CD14-positive monocyte (primary cell): ENCODE data around the gene JPH2. TPM values are rescaled to one million over a fixed set of nuclear protein-coding genes. Genes with fewer than 3 reads are reported as not detected.
A peak's percentile ranks its signal among the peaks of the same experiment; 100 is the strongest.

Experiments used
- DNase-seq, 3 donors: peaks; one replicate each; pipeline ENCODE4 v3.0.0-alpha.2; 2011 to 2022
- H2AFZ ChIP-seq: 2 replicates; pipeline ENCODE4 v1.6.0; 2012; ENCODE audit warnings: mild to moderate bottlenecking, low read depth, low read length, inconsistent platforms; ENCODE audit not compliant: insufficient read depth, poor library complexity, severe bottlenecking
- H3K27ac ChIP-seq, 2 donors: 1 replicate in 1 of 2; 2 replicates in 1 of 2; pipeline ENCODE4 v1.5.1; 2012 to 2013; ENCODE audit warnings: low read length in 2 of 2, control low read depth in 1 of 2, inconsistent platforms in 1 of 2, low read depth in 1 of 2, mild to moderate bottlenecking in 1 of 2
- H3K27me3 ChIP-seq, 2 donors: one replicate each; pipeline versions ENCODE4 v1.6.0 to v1.6.1; 2011 to 2013; ENCODE audit warnings: low read length in 2 of 2; ENCODE audit not compliant: control insufficient read depth in 2 of 2, insufficient read depth in 2 of 2
- H3K36me3 ChIP-seq, 2 donors: replicated peaks in 1 of 2; 1 replicate in 1 of 2; 2 replicates in 1 of 2; pipeline versions ENCODE4 v1.5.1 to v1.6.1; 2012 to 2013; ENCODE audit warnings: low read length in 2 of 2, control low read depth in 1 of 2, inconsistent platforms in 1 of 2, mild to moderate bottlenecking in 1 of 2; ENCODE audit not compliant: insufficient read depth in 2 of 2, control insufficient read depth in 1 of 2
- H3K4me1 ChIP-seq, 2 donors: 1 replicate in 1 of 2; 2 replicates in 1 of 2; pipeline versions ENCODE4 v1.5.1 to v1.6.1; 2012 to 2013; ENCODE audit warnings: low read length in 2 of 2, control low read depth in 1 of 2, inconsistent platforms in 1 of 2, mild to moderate bottlenecking in 1 of 2, moderate library complexity in 1 of 2; ENCODE audit not compliant: insufficient read depth in 2 of 2, control insufficient read depth in 1 of 2
- H3K4me2 ChIP-seq: replicated peaks from 2 replicates; pipeline ENCODE3; 2012; ENCODE audit warnings: low read length, moderate library complexity, mild to moderate bottlenecking; ENCODE audit not compliant: poor library complexity, severe bottlenecking; ENCODE audit errors: extremely low read depth
- H3K4me3 ChIP-seq, 3 experiments: fragments of 200-600 bp in 1 of 3; sonication (generic) in 1 of 3; replicated peaks in 1 of 3; 1 replicate in 2 of 3; 2 replicates in 1 of 3; pipeline ENCODE4 v1.5.1; 2011 to 2013; ENCODE audit warnings: low read length in 3 of 3, mild to moderate bottlenecking in 3 of 3, control low read depth in 2 of 3, low read depth in 2 of 3, inconsistent platforms in 1 of 3, moderate library complexity in 1 of 3
- H3K79me2 ChIP-seq: 2 replicates; pipeline ENCODE4 v1.6.0; 2012; ENCODE audit warnings: mild to moderate bottlenecking, control low read depth, inconsistent platforms, low read length, moderate library complexity; ENCODE audit not compliant: insufficient read depth
- H3K9ac ChIP-seq: 2 replicates; pipeline ENCODE4 v1.6.0; 2017; ENCODE audit warnings: low read length, mild to moderate bottlenecking; ENCODE audit not compliant: insufficient read depth, poor library complexity, severe bottlenecking
- H3K9me3 ChIP-seq, 2 donors: replicated peaks in 1 of 2; 1 replicate in 1 of 2; 2 replicates in 1 of 2; pipeline versions ENCODE4 v1.5.1 to v1.6.1; 2012 to 2013; ENCODE audit warnings: low read length in 2 of 2, control low read depth in 1 of 2; ENCODE audit not compliant: control insufficient read depth in 1 of 2, insufficient read depth in 1 of 2
- H4K20me1 ChIP-seq: 2 replicates; pipeline ENCODE4 v1.6.0; 2012; ENCODE audit warnings: mild to moderate bottlenecking, low read length, control low read depth, moderate library complexity; ENCODE audit not compliant: insufficient read depth
- H3K27ac Mint-ChIP-seq, 7 donors: one replicate each; pipeline ENCODE4 v1.8.0; 2020; ENCODE audit warnings: mild to moderate bottlenecking in 7 of 7, mixed read lengths in 7 of 7, moderate library complexity in 6 of 7, inconsistent platforms in 2 of 7
- H3K27me3 Mint-ChIP-seq, 3 donors: one replicate each; pipeline ENCODE4 v1.8.0; 2021 to 2022; ENCODE audit warnings: low read depth in 3 of 3, mild to moderate bottlenecking in 3 of 3, mixed read lengths in 3 of 3, moderate library complexity in 3 of 3, inconsistent platforms in 1 of 3
- H3K36me3 Mint-ChIP-seq, 2 donors: one replicate each; pipeline ENCODE4 v1.8.0; 2020; ENCODE audit warnings: mixed read lengths in 2 of 2, inconsistent platforms in 1 of 2, mild to moderate bottlenecking in 1 of 2
- H3K4me1 Mint-ChIP-seq: one replicate; pipeline ENCODE4 v1.8.0; 2020; ENCODE audit warnings: mild to moderate bottlenecking, mixed read lengths
- H3K4me3 Mint-ChIP-seq, 2 donors: one replicate each; pipeline ENCODE4 v1.8.0; 2020; ENCODE audit warnings: mild to moderate bottlenecking in 2 of 2, mixed read lengths in 2 of 2, moderate library complexity in 1 of 2
- H3K9me3 Mint-ChIP-seq, 7 donors: one replicate each; pipeline ENCODE4 v1.8.0; 2020 to 2022; ENCODE audit warnings: mixed read lengths in 7 of 7, mild to moderate bottlenecking in 6 of 7, moderate library complexity in 6 of 7, inconsistent platforms in 2 of 7
- CTCF ChIP-seq: fragments of 200-600 bp; IDR thresholded peaks from one replicate; pipeline ENCODE4 v1.8.0; 2022; ENCODE audit warnings: antibody characterized with exemption, mild to moderate bottlenecking
- WGBS: methylation state at CpG from one replicate; pipeline ENCODE4 v1.1.5; 2013; ENCODE audit warnings: missing lambda C conversion rate; ENCODE audit not compliant: insufficient coverage; 5-methylcytosine and 5-hydroxymethylcytosine counted together
- intact Hi-C, 2 donors: fragments of 100-400 bp; cut with micrococcal nuclease; formaldehyde crosslinking; loops; one replicate each; pipeline versions ENCODE4 v1.15.0 to v1.15.1; 2023
- polyA plus RNA-seq, 3 donors: library from polyadenylated mRNA; depleted of rRNA in 1 of 3; unstranded in 2 of 3; stranded (reverse) in 1 of 3; fragments of 300-500 nt in 2 of 3; fragments of >200 nt in 1 of 3; fragmentation: Illumina TruSeq in 2 of 3; gene quantifications; 1 replicate in 2 of 3; 2 replicates in 1 of 3; pipeline ENCODE4 v1.2.3, GENCODE V29; 2012 to 2021

JPH2 gene
- polyA plus RNA-seq, 3 donors, result not detected

GRCh38 chr20:44089987-44090674 lies 96.9 kb downstream of the JPH2 start:
- peak; percentile 54 to 84 (median 75) for DNase-seq
- Histone ChIP-seq H3K4me2 (peak overlapping the region; percentile 53), H3K9me3 (no peaks in the 10 kb centered on the region), H3K9ac (no peak overlapping the region), H3K36me3 (no peaks in the 10 kb centered on the region), H3K27me3 (no peaks in the 10 kb centered on the region), H3K4me3 (peak overlapping the region in 1 of 3 experiments; percentile 38), H4K20me1 (no peaks in the 10 kb centered on the region), H3K4me1 (peaks cover 6 to 7% of the 10 kb centered on the region in 2 donors), H3K27ac (no peak overlapping the region), H2AFZ (peak overlapping the region; percentile 26), H3K79me2 (no peaks in the 10 kb centered on the region)
- Mint-ChIP-seq H3K36me3 (no peaks in the 10 kb centered on the region), H3K27me3 (peaks cover 9 to 16% (median 16%) of the 10 kb centered on the region in 3 donors), H3K27ac (peak overlapping the region in 3 of 7 donors; percentile 7 to 71 (median 53)), H3K4me1 (peaks cover 9% of the 10 kb centered on the region), H3K4me3 (no peak overlapping the region), H3K9me3 (peaks cover 0 to 3% (median 0%) of the 10 kb centered on the region in 7 donors)
- 40% methylated on average over 4 of the region's 7 CpGs for WGBS
- intact Hi-C loops, result loop anchor here in 1 of 2 donors (10.0 kb wide), 1 partner anchor 555 kb away; no protein-coding TSS in a partner anchor
- TF ChIP-seq CTCF, result no peak

DNA sequence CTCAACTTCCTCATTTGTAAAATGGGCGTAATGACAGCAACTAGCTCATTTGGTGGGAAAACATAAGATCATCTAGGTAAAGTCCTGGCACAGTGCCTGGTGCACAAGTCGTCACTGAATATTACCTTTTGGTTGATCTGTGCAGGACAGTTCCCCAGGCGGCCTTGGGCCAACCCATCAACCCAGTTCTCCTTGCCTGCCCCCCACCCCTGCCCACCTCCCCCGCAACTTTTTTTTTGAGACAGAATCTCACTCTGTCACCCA lies 99.2 kb downstream of the JPH2 start:
- H3K27ac Mint-ChIP-seq, result no peak overlapping the region
- Histone ChIP-seq H3K36me3 (no peaks in the 10 kb centered on the region), H3K27me3 (no peaks in the 10 kb centered on the region), H2AFZ (no peak overlapping the region), H4K20me1 (no peaks in the 10 kb centered on the region), H3K4me1 (peaks cover 6 to 7% of the 10 kb centered on the region in 2 donors), H3K9me3 (no peaks in the 10 kb centered on the region), H3K79me2 (no peaks in the 10 kb centered on the region), H3K4me2 (no peak overlapping the region), H3K27ac (no peak overlapping the region), H3K4me3 (no peak overlapping the region), H3K9ac (no peak overlapping the region)
- H3K4me1 Mint-ChIP-seq, result peaks cover 7% of the 10 kb centered on the region
- TF ChIP-seq CTCF, result no peak
- DNase-seq, result no peak
- intact Hi-C loops, result loop anchor here in 1 of 2 donors (10.0 kb wide), 1 partner anchor 553 kb away; no protein-coding TSS in a partner anchor
- H3K27me3 Mint-ChIP-seq, result peaks cover 6 to 15% (median 11%) of the 10 kb centered on the region in 3 donors
- no peak overlapping the region for H3K4me3 Mint-ChIP-seq
- H3K9me3 Mint-ChIP-seq, result peaks cover 0 to 3% (median 0%) of the 10 kb centered on the region in 7 donors
- H3K36me3 Mint-ChIP-seq, result no peaks in the 10 kb centered on the region
- WGBS, result 100% methylated on average over 3 of the region's 4 CpGs
